NCI-H524 (cell line): Measurements from ENCODE around the gene GNPTAB.

ENCODE experiments used
- DNase-seq, 2 experiments: peaks; one replicate each; lab custom pipeline; 2025; lab: John Stamatoyannopoulos, UW

Gene GNPTAB

GRCh38 chr12:101804409-101804808 lies 26.4 kb downstream of the GNPTAB start:
- no peak for DNase-seq

GRCh38 chr12:101803978-101804377 lies 26.8 kb downstream of the GNPTAB start:
- DNase-seq: no peak

- peak; percentile 35 to 80 for DNase-seq
Measured at GRCh38 chr12:101802486-101802885, 28.3 kb downstream of the GNPTAB start.

GRCh38 chr12:101799774-101800173 lies 31.0 kb downstream of the GNPTAB start:
- DNase-seq: no peak

- DNase-seq: no peak
Measured at GRCh38 chr12:101795786-101796185, 35.0 kb downstream of the GNPTAB start.

GRCh38 chr12:101795013-101795412 lies 35.7 kb downstream of the GNPTAB start:
- DNase-seq: no peak

GRCh38 chr12:101794574-101794973 lies 36.2 kb downstream of the GNPTAB start:
- DNase-seq: no peak

GRCh38 chr12:101793401-101793800 lies 37.4 kb downstream of the GNPTAB start:
- no peak for DNase-seq

- peak in 1 of 2 experiments; percentile 1 for DNase-seq
Measured at GRCh38 chr12:101792046-101792931, 38.5 kb downstream of the GNPTAB start.

- no peak for DNase-seq
Measured at GRCh38 chr12:101789171-101789570, 41.6 kb downstream of the GNPTAB start.

- no peak for DNase-seq
Measured at GRCh38 chr12:101785671-101786070, 45.1 kb downstream of the GNPTAB start.

GRCh38 chr12:101784376-101784775 lies 46.4 kb downstream of the GNPTAB start:
- DNase-seq: no peak

GRCh38 chr12:101783838-101784237 lies 46.9 kb downstream of the GNPTAB start:
- DNase-seq: no peak

- no peak for DNase-seq
Measured at GRCh38 chr12:101783150-101783549, 47.6 kb downstream of the GNPTAB start.

GRCh38 chr12:101782273-101782731 lies 48.5 kb downstream of the GNPTAB start:
- DNase-seq: no peak

GRCh38 chr12:101781834-101782233 lies 48.9 kb downstream of the GNPTAB start:
- DNase-seq: no peak

GRCh38 chr12:101780599-101780998 lies 50.2 kb downstream of the GNPTAB start:
- DNase-seq: no peak

- no peak for DNase-seq
Measured at GRCh38 chr12:101779626-101780025, 51.1 kb downstream of the GNPTAB start.

- DNase-seq: no peak
Measured at GRCh38 chr12:101779200-101779599, 51.6 kb downstream of the GNPTAB start.

GRCh38 chr12:101777978-101778377 lies 52.8 kb downstream of the GNPTAB start:
- DNase-seq: no peak

- DNase-seq: no peak
Measured at GRCh38 chr12:101777485-101777884, 53.3 kb downstream of the GNPTAB start.

GRCh38 chr12:101775816-101776215 lies 54.9 kb downstream of the GNPTAB start:
- DNase-seq: no peak

- DNase-seq: peak; percentile 24 to 53
Measured at GRCh38 chr12:101773650-101774162, 57.1 kb downstream of the GNPTAB start.
